GM12891 (cell line): Measurements from ENCODE around the gene LBHD2.

Experiments
- DNase-seq: peaks from one replicate; pipeline ENCODE4 v3.0.0; 2011; ENCODE audit warnings: low spot score; ENCODE audit not compliant: insufficient read length
- FAIRE-seq: peaks from 2 replicates; lab custom pipeline; 2011; peaks lifted over from hg19 to GRCh38; lab: Jason Lieb, UNC
- PAX5 ChIP-seq: IDR thresholded peaks from 2 replicates; pipeline ENCODE4 v1.6.1; 2011; ENCODE audit warnings: low read length, moderate library complexity, mild to moderate bottlenecking; ENCODE audit not compliant: insufficient read depth, severe bottlenecking
- POLR2A ChIP-seq: IDR thresholded peaks from 2 replicates; pipeline ENCODE4 v1.6.1; 2011; ENCODE audit warnings: low read depth, low read length, control low read depth
- POLR2AphosphoS5 ChIP-seq: IDR thresholded peaks from 2 replicates; pipeline ENCODE4 v1.6.1; 2011; ENCODE audit warnings: low read depth, low read length, control low read depth
- POU2F2 ChIP-seq: IDR thresholded peaks from 2 replicates; pipeline ENCODE4 v1.6.1; 2011; ENCODE audit warnings: low read depth, mild to moderate bottlenecking, control low read depth, low read length, moderate library complexity
- SPI1 ChIP-seq: IDR thresholded peaks from 2 replicates; pipeline ENCODE4 v1.6.1; 2011; ENCODE audit warnings: low read depth, low read length, control low read depth
- TAF1 ChIP-seq: IDR thresholded peaks from 2 replicates; pipeline ENCODE4 v1.6.1; 2011; ENCODE audit warnings: low read depth, low read length, control low read depth

LBHD2 gene

DNA sequence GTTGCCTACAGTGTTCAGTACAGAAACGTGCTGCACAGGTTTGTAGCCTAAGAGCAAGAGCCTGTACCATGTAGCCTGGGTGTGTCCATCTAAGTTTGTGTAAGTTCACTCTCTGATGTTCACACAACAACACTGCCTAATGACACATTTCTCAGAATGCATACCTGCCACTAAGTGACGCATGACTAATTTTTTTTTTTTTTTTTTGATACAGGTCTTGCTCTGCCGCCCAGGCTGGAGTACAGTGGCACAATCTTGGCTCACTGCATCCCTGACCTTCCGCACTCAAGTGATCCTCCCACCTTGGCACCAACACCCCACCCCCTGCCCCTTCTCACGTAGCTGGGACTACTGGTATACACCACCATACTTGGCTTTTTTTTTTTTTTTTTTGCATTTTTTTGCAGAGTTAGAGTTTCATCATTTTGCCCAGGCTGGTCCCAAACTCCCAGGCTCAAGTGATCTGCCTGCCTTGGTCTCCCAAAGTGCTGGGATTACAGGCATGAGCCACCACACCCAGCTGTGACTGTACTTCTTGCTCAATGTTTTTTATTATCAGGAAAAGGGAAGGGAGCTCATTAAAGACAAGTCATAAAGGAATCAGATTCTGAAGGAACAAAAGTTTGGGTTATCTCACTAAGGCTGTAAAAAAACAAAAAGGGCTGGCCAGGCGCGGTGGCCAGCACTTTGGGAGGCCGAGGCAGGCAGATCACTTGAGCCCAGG lies 16.6 kb upstream of the LBHD2 start:
- no peak for FAIRE-seq
- no peak for TF ChIP-seq POLR2A
- no peak for TF ChIP-seq POLR2AphosphoS5
- TF ChIP-seq SPI1: no peak
- no peak for TF ChIP-seq PAX5
- no peak for TF ChIP-seq TAF1
- no peak for TF ChIP-seq POU2F2
- no peak for DNase-seq

DNA sequence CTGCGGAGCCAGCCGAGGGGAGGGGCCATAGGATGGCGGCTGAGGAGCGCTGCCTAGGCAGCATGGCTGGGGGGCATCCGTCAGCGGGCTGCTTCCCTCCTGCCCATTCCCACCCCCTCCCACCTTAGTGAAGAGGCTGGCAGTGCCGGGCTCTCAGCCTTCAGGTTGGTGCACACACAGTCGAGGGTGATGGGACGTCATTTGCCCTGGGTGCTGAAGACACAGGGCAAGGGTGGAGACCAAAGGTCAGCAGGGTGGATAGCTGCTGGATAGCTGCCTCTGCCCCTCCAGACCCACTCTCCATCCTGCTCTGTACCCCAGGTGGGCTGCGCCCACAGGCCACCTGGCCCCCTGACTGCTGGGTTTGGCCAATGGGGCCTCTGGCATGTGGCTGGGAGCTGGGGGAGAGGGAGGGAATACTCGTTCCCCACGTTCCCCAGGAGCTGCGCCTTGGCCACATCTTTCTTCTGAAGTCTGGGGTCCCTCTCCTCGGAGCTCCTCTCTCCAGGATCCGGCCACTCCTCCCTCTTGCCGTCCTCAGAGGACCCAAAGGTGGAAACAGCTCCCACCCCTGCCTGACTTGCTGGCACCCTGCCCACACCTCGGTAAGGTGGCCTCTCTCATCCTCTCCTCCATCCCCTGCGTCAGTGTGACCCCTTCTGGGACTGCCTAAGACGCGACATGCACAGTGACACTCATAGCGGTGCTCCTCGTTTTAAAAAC lies 15.5 kb upstream of the LBHD2 start:
- FAIRE-seq (no peak), DNase-seq (no peak)
- no peak for TF ChIP-seq TAF1
- no peak for TF ChIP-seq SPI1
- no peak for TF ChIP-seq PAX5
- no peak for TF ChIP-seq POU2F2
- TF ChIP-seq POLR2A: no peak
- no peak for TF ChIP-seq POLR2AphosphoS5

DNA sequence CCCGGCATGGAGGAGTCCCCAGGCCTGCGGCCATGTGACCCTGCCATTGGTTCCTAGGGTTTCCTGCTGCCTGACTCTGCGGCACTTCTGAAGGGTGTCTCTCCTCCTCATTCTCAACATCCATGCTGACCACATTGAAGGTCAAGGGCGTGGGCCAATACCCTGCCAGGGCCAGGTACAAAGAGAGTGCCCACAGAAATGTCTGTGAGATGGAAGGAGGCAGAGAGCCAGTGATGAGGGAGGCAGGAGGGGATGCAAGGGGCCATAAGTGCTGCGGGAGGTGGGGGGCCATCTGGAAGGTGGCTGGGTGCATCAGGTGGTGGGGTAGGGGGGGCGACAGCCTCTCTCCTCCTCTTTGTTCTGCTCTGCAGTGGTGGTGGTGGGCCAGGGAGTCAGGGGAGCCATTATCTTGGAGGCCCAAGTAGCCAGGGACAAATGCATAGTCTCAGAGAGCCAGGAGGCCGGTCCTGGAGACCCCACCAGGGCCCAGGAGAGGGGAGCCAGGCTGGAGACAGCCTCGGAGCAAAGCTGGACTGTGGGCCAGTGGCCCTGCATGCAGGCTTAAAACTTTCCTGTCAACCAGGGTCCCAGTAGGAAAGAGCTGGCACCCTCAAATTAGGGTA lies 13.6 kb upstream of the LBHD2 start:
- no peak for FAIRE-seq
- DNase-seq: no peak
- TF ChIP-seq POU2F2 (no peak), SPI1 (no peak), PAX5 (no peak), POLR2A (no peak), TAF1 (no peak), POLR2AphosphoS5 (no peak)

DNA sequence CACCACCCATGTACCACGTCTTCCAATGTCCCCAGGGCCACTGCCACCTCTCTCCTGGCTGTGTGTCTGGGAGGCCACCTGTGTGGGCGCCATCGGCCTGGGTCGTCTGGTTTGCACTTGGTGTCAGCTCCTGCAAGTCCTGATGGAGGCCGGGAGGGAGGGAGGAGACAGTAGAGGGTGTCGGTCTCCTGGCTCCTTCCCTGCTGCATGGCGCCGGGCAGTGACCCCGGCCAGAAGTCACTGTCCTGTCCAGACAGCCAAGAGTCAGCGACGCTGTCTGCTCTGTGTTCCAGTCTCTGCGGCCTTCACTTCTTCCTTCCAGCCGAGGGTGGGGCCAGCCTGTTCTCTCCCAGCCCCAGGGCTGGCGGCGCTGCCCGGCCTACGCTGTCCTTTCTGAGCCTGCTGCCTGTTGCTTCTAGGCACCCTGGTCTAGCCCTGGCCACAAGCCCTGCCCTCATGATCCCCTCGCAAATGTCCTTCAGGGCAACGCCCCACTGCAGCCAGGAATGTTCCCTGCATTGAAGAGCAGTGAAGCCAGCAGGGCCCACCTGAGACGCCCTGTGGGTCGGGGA lies 13.0 kb upstream of the LBHD2 start:
- TF ChIP-seq POLR2AphosphoS5 (no peak), PAX5 (no peak), TAF1 (no peak), SPI1 (no peak), POLR2A (no peak), POU2F2 (no peak)
- FAIRE-seq (no peak), DNase-seq (no peak)

DNA sequence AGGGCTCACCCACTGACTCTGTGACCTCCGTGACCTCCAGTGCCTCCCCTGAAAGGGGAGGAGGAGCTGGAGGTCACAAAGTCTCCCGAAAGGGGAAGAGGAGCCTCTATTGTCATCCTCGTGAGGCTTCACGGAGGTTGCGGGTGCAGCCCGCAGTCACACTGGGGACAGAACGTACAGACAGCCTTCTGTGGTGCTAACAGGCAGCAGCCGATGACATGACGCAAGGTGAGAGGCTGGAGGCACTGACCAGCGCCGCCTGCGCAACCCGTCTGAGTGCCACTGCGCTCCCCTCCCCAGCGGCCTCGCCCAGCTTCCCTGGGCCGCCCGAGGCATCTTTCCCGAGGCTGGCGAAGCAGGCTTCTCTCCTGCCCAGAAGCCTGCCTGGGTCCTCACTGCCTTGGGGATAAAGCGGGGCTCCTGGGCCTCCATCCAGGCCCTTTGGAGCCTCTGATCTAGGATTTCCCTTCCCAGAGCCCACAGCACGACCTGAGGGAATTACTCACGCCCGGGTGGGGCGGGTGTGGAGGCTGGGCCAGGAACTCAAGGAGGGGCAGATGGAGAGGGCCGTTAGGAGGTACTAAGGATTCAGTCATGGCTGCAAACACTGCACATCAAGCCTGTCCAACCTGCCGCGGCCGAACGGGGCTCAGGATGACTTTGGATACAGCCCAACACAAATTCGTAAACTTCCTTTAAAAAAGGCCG lies 12.3 kb upstream of the LBHD2 start:
- DNase-seq: no peak
- TF ChIP-seq POLR2A (no peak), TAF1 (no peak), PAX5 (no peak), SPI1 (no peak), POU2F2 (no peak), POLR2AphosphoS5 (no peak)
- FAIRE-seq: no peak

DNA sequence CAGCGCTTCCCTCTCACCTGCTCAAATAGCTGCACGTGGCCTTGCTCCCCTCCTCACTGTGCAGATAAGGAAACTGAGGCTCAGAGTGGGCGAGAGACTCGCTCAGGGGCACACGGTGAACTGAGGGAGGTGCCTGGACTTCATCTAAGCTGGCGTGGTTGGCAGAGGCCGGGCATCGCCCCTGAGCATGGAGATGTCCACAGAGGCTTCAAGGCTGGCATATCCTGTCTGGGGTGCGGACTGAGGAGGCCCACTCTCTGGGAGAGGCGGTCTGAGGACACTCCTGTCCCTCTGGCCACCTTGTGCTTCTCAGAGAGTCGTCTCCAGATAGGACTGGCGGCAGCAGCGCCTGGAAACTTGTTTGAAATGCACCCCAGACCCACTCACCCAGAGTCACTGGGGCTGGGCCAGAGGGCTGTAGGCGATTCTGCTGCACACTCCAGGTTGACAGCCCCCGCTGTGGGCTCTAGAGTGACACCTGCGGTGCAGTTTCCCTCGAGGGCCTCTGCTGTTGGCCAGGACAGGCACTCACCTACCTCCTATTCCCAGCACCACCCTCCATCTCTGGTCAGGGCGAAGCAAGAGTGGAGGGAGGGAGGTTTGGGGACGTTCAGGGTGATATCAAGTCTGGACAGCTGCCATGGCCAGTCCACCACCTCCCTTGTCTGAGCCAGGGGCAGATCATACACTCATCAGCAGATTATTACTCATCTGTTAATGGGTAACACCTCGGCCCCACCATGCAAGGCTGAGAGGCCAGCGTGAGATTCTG lies 11.2 kb upstream of the LBHD2 start:
- FAIRE-seq (no peak), DNase-seq (no peak)
- no peak for TF ChIP-seq SPI1
- TF ChIP-seq POLR2AphosphoS5: no peak
- no peak for TF ChIP-seq TAF1
- TF ChIP-seq PAX5: no peak

DNA sequence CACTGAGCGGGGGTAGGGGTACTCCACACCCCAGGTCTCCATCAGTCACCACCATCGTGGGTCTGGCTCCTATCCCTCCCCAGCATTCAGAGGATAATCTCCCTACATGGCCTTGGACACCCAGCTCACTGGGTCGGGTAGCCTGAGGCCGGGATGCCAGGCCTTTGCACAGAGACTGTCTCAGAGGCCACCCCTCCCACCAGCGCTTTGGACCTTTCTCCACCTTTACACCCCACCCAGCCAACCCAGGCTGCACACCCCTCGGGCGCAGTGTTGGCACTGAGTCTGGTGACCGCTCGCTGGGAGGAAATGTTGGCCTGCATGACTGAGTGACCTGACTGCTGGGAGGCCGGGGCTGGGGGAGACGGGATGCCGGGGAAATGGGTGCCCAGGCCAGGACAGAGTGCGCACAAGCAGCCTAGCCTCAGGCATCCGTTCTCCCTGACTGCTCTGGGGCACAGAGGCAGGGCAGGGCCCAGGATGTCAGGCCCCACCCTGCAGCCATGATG lies 10.6 kb upstream of the LBHD2 start:
- FAIRE-seq (peak; percentile 54), DNase-seq (no peak)
- no peak for TF ChIP-seq TAF1
- TF ChIP-seq POU2F2: no peak
- TF ChIP-seq POLR2AphosphoS5: no peak
- no peak for TF ChIP-seq SPI1
- TF ChIP-seq POLR2A: no peak
- no peak for TF ChIP-seq PAX5
